Fibroblast of upper back skin (primary cell): ENCODE results near the gene GALNS.

Experiments used
- DNase-seq: peaks from one replicate; pipeline ENCODE4 v3.0.0-alpha.2; 2013

GALNS gene

GRCh38 chr16:88814144-88814502, 42.6 kb downstream of the GALNS start:
- no peak for DNase-seq

GRCh38 chr16:88813269-88814143, 43.2 kb downstream of the GALNS start:
- DNase-seq = no peak

- peak; percentile 41 for DNase-seq
Measured at GRCh38 chr16:88812513-88813268, 44.1 kb downstream of the GALNS start.

- DNase-seq = peak; percentile 93
Measured at GRCh38 chr16:88811769-88812512, 44.8 kb downstream of the GALNS start, which contains the start of gene APRT. Gene APRT (minus strand): TSS chr16:88811928. CDS start chr16:88811899, 29 bp downstream.

GRCh38 chr16:88810912-88811768, 45.6 kb downstream of the GALNS start:
- DNase-seq = peak; percentile 80

- no peak for DNase-seq
Measured at GRCh38 chr16:88810166-88810911, 46.4 kb downstream of the GALNS start.

GRCh38 chr16:88809676-88810165, 47.0 kb downstream of the GALNS start:
- no peak for DNase-seq

- no peak for DNase-seq
Measured at GRCh38 chr16:88809068-88809675, 47.6 kb downstream of the GALNS start.

GRCh38 chr16:88807626-88808453, 48.9 kb downstream of the GALNS start:
- DNase-seq = no peak

- DNase-seq = no peak
Measured at GRCh38 chr16:88807142-88807625, 49.6 kb downstream of the GALNS start.

GRCh38 chr16:88806491-88807111, 50.1 kb downstream of the GALNS start:
- DNase-seq = no peak

- no peak for DNase-seq
Measured at GRCh38 chr16:88805887-88806393, 50.8 kb downstream of the GALNS start.

GRCh38 chr16:88805340-88805715, 51.4 kb downstream of the GALNS start:
- no peak for DNase-seq

- DNase-seq = no peak
Measured at GRCh38 chr16:88804552-88805339, 52.0 kb downstream of the GALNS start.

GRCh38 chr16:88804173-88804551, 52.6 kb downstream of the GALNS start:
- no peak for DNase-seq

- peak; percentile 79 for DNase-seq
Measured at GRCh38 chr16:88803264-88803987, 53.3 kb downstream of the GALNS start, which contains the start of gene CDT1. Gene CDT1 (plus strand): TSS chr16:88803789. CDS start chr16:88803832, 43 bp downstream.

- DNase-seq = no peak
Measured at GRCh38 chr16:88800277-88800592, 56.5 kb downstream of the GALNS start.
